AG08396 (cell line): ENCODE data around the gene CATSPERE.
A peak's percentile ranks its signal among the peaks of the same experiment; 100 is the strongest.
"Not testable (repeated sequence)": the region's sequence is repeated elsewhere in the genome, so short reads cannot be mapped to it uniquely, and the experiment has no call there.

Experiments used
- DNase-seq: peaks from one replicate; pipeline ENCODE4 v3.0.0; 2012; ENCODE audit warnings: low spot score, mixed read lengths

Gene CATSPERE

GRCh38 chr1:244636488-244637259, 175.6 kb downstream of the CATSPERE start:
- no peak for DNase-seq

- DNase-seq: no peak
These were observed 178.5 kb downstream of the CATSPERE start for GRCh38 chr1:244639561-244639960.

- no peak for DNase-seq
These were observed 179.8 kb downstream of the CATSPERE start for GRCh38 chr1:244640917-244641316.

- DNase-seq: no peak
These were observed 181.5 kb downstream of the CATSPERE start for GRCh38 chr1:244642526-244642925.

- DNase-seq: no peak
These were observed 181.9 kb downstream of the CATSPERE start for GRCh38 chr1:244642988-244643387.

GRCh38 chr1:244645414-244645813, 184.3 kb downstream of the CATSPERE start:
- no peak for DNase-seq

GRCh38 chr1:244645890-244646289, 184.8 kb downstream of the CATSPERE start:
- DNase-seq: no peak

- no peak for DNase-seq
These were observed 186.7 kb downstream of the CATSPERE start for GRCh38 chr1:244647819-244648218.

GRCh38 chr1:244651956-244652622, 191.0 kb downstream of the CATSPERE start:
- no peak for DNase-seq

GRCh38 chr1:244652623-244653438, 191.8 kb downstream of the CATSPERE start, which contains the start of gene DESI2:
TSS of gene DESI2 (plus strand) at chr1:244653126. CDS start at chr1:244653314, 188 bp downstream.
- peak; percentile 98 for DNase-seq

GRCh38 chr1:244653439-244654107, 192.5 kb downstream of the CATSPERE start:
- DNase-seq: peak; percentile 16

GRCh38 chr1:244654108-244655038, 193.3 kb downstream of the CATSPERE start:
- DNase-seq: peak; percentile 23

GRCh38 chr1:244655186-244655585, 194.1 kb downstream of the CATSPERE start:
- DNase-seq: no peak

- DNase-seq: no peak
These were observed 196.3 kb downstream of the CATSPERE start for GRCh38 chr1:244657421-244657820.

GRCh38 chr1:244659694-244660093, 198.6 kb downstream of the CATSPERE start:
- DNase-seq: no peak

GRCh38 chr1:244660595-244660994, 199.5 kb downstream of the CATSPERE start:
- DNase-seq: no peak

GRCh38 chr1:244661569-244662312, 200.7 kb downstream of the CATSPERE start:
- DNase-seq: not testable (repeated sequence)

GRCh38 chr1:244662599-244662998, 201.5 kb downstream of the CATSPERE start:
- DNase-seq: no peak

- no peak for DNase-seq
These were observed 203.3 kb downstream of the CATSPERE start for GRCh38 chr1:244664353-244664752.

GRCh38 chr1:244665771-244666217, 204.7 kb downstream of the CATSPERE start:
- no peak for DNase-seq
